SK-N-SH (cell line): ENCODE data around the gene RNASE1. TPM values are rescaled to one million over a fixed set of nuclear protein-coding genes. Genes with fewer than 3 reads are reported as not detected.

Experiments
- CTCF ChIA-PET: fragments of 300-600, 350-600 bp; formaldehyde crosslinking; extraction: SDS; loops from one replicate; lab custom pipeline; 2021; lab: Yijun Ruan, JAX
- POLR2A ChIA-PET: fragments of 350-600 bp; sonication (Branson Sonifier 250); formaldehyde crosslinking; extraction: SDS; loops from one replicate; lab custom pipeline; 2020; ENCODE audit warnings: antibody characterized with exemption, inconsistent platforms; lab: Yijun Ruan, JAX
- DNase-seq: peaks from one replicate; pipeline ENCODE4 v3.0.0; 2012
- H2AFZ ChIP-seq: fragments of 200-600 bp; sonication (generic); 2 replicates; pipeline ENCODE4 v1.8.1; 2016; ENCODE audit warnings: antibody characterized with exemption, mild to moderate bottlenecking, low read depth
- H3F3A ChIP-seq: fragments of 200-600 bp; sonication (generic); replicated peaks from 2 replicates; pipeline ENCODE3; 2016; ENCODE audit warnings: antibody characterized with exemption, mild to moderate bottlenecking; ENCODE audit not compliant: insufficient read depth
- H3K27ac ChIP-seq, 2 experiments: fragments of 200-500 bp in 1 of 2; fragments of 200-600 bp in 1 of 2; sonication (Bioruptor generic) in 1 of 2; sonication (generic), shearing (Covaris generic) in 1 of 2; 2 replicates each; pipeline versions ENCODE4 v1.5.1 to v1.6.1; 2014 to 2016; ENCODE audit warnings: low read depth in 2 of 2, inconsistent platforms in 1 of 2, low read length in 1 of 2, mild to moderate bottlenecking in 1 of 2, mixed read lengths in 1 of 2
- H3K27me3 ChIP-seq: fragments of 200-600 bp; sonication (generic), shearing (Covaris generic); 2 replicates; pipeline ENCODE4 v1.6.1; 2016; ENCODE audit warnings: mixed run types; ENCODE audit not compliant: insufficient read depth
- H3K36me3 ChIP-seq, 2 experiments: fragments of 200-500 bp in 1 of 2; fragments of 200-600 bp in 1 of 2; sonication (Bioruptor generic) in 1 of 2; sonication (generic) in 1 of 2; replicated peaks in 1 of 2; 2 replicates each; pipeline versions ENCODE3 to v1.5.1; 2014 to 2016; ENCODE audit warnings: low read length in 1 of 2, mild to moderate bottlenecking in 1 of 2; ENCODE audit not compliant: insufficient read depth in 2 of 2, control insufficient read depth in 1 of 2
- H3K4me1 ChIP-seq, 2 experiments: fragments of 200-500 bp in 1 of 2; fragments of 200-600 bp in 1 of 2; sonication (Bioruptor generic) in 1 of 2; sonication (generic), shearing (Covaris generic) in 1 of 2; 2 replicates each; pipeline versions ENCODE4 v1.5.1 to v1.6.1; 2014 to 2016; ENCODE audit warnings: low read depth in 1 of 2, low read length in 1 of 2, mixed run types in 1 of 2; ENCODE audit not compliant: insufficient read depth in 2 of 2, control insufficient read depth in 1 of 2
- H3K4me2 ChIP-seq: fragments of 200-600 bp; sonication (generic), shearing (Covaris generic); 2 replicates; pipeline ENCODE4 v1.6.1; 2017; ENCODE audit warnings: mixed run types
- H3K4me3 ChIP-seq, 2 experiments: fragments of 200-500 bp in 1 of 2; fragments of 200-600 bp in 1 of 2; sonication (Bioruptor generic) in 1 of 2; sonication (generic), shearing (Covaris generic) in 1 of 2; 2 replicates each; pipeline versions ENCODE4 v1.5.1 to v1.8.1; 2014 to 2016; ENCODE audit warnings: low read depth in 2 of 2, inconsistent platforms in 1 of 2, low read length in 1 of 2, mild to moderate bottlenecking in 1 of 2, mixed read lengths in 1 of 2, moderate library complexity in 1 of 2
- H3K79me2 ChIP-seq: fragments of 200-600 bp; sonication (generic); 2 replicates; pipeline ENCODE4 v1.8.1; 2017; ENCODE audit warnings: mild to moderate bottlenecking; ENCODE audit not compliant: insufficient read depth
- H3K9ac ChIP-seq: fragments of 200-600 bp; sonication (generic); 2 replicates; pipeline ENCODE4 v1.6.1; 2017; ENCODE audit warnings: mixed run types
- H3K9me2 ChIP-seq: fragments of 200-600 bp; sonication (generic); 2 replicates; pipeline ENCODE4 v1.6.1; 2017; ENCODE audit warnings: mixed run types
- H3K9me3 ChIP-seq: fragments of 200-600 bp; sonication (generic); 2 replicates; pipeline ENCODE4 v1.6.1; 2017; ENCODE audit warnings: mixed run types, mild to moderate bottlenecking, moderate library complexity
- H4K20me1 ChIP-seq: fragments of 200-600 bp; sonication (generic); 2 replicates; pipeline ENCODE4 v1.6.1; 2017; ENCODE audit warnings: mild to moderate bottlenecking, mixed run types; ENCODE audit not compliant: insufficient read depth
- CTCF ChIP-seq: fragments of 200-600 bp; sonication (generic); IDR thresholded peaks from 2 replicates; pipeline ENCODE4 v1.6.1; 2017; ENCODE audit warnings: antibody characterized with exemption, mild to moderate bottlenecking, moderate library complexity
- FOSL2 ChIP-seq: IDR thresholded peaks from 2 replicates; pipeline ENCODE4 v1.4.0; 2012; ENCODE audit warnings: low read depth, mild to moderate bottlenecking, moderate library complexity, borderline replicate concordance
- IRF3 ChIP-seq: fragments of 150-350 bp; IDR thresholded peaks from 2 replicates; pipeline ENCODE4 v1.6.1; 2016; ENCODE audit warnings: mild to moderate bottlenecking, low read depth, low read length
- JUND ChIP-seq: IDR thresholded peaks from 2 replicates; pipeline ENCODE4 v1.4.0; 2012
- MAX ChIP-seq: IDR thresholded peaks from 2 replicates; pipeline ENCODE4 v1.4.0; 2012; ENCODE audit warnings: low read depth
- MXI1 ChIP-seq: IDR thresholded peaks from 2 replicates; pipeline ENCODE4 v1.6.1; 2012; ENCODE audit warnings: mild to moderate bottlenecking, low read depth, low read length, improper control_type of control experiment
- PBX3 ChIP-seq: IDR thresholded peaks from 2 replicates; pipeline ENCODE4; 2012
- RFX5 ChIP-seq: IDR thresholded peaks from 2 replicates; pipeline ENCODE4 v1.6.1; 2012; ENCODE audit warnings: mild to moderate bottlenecking, improper control_type of control experiment, low read length
- RXRA ChIP-seq: IDR thresholded peaks from 2 replicates; pipeline ENCODE4 v1.4.0; 2012; ENCODE audit warnings: low read depth, mild to moderate bottlenecking, borderline replicate concordance
- TAF1 ChIP-seq: IDR thresholded peaks from 2 replicates; pipeline ENCODE4 v1.6.1; 2012; ENCODE audit warnings: low read depth, mild to moderate bottlenecking, low read length, moderate library complexity, borderline replicate concordance
- TEAD4 ChIP-seq: IDR thresholded peaks from 2 replicates; pipeline ENCODE4 v1.4.0; 2012; ENCODE audit warnings: mild to moderate bottlenecking, borderline replicate concordance; ENCODE audit not compliant: insufficient read depth
- USF2 ChIP-seq: fragments of 150-350 bp; IDR thresholded peaks from 2 replicates; pipeline ENCODE4 v1.6.1; 2017; ENCODE audit warnings: antibody characterized with exemption, low read length, low read depth, borderline replicate concordance
- YY1 ChIP-seq: IDR thresholded peaks from 2 replicates; pipeline ENCODE4 v1.4.0; 2012; ENCODE audit warnings: low read depth, mild to moderate bottlenecking
- WGBS: methylation state at CpG from one replicate; pipeline ENCODE4 v1.1.6; 2017; ENCODE audit warnings: low lambda C conversion rate; 5-methylcytosine and 5-hydroxymethylcytosine counted together
- polyA plus RNA-seq, 3 experiments: library from polyadenylated mRNA; depleted of rRNA; stranded (reverse); fragments of >200 nt; gene quantifications; 2 replicates each; pipeline ENCODE4 v1.2.3, GENCODE V29; 2012

The RNASE1 gene
- polyA plus RNA-seq, 1 of the 3 experiments (the other 2 are of a cell fraction) = not detected

GRCh38 chr14:20808162-20808483, 5.5 kb upstream of the RNASE1 start:
- Histone ChIP-seq H3K9ac (no peak overlapping the region), H3F3A (no peaks in the 10 kb centered on the region), H2AFZ (no peak overlapping the region), H3K4me3 (no peak overlapping the region), H4K20me1 (no peaks in the 10 kb centered on the region), H3K27ac (no peak overlapping the region), H3K4me1 (no peaks in the 10 kb centered on the region), H3K36me3 (no peaks in the 10 kb centered on the region), H3K4me2 (no peak overlapping the region), H3K27me3 (peaks cover 54% of the 10 kb centered on the region), H3K9me3 (no peaks in the 10 kb centered on the region), H3K9me2 (no peaks in the 10 kb centered on the region), H3K79me2 (no peaks in the 10 kb centered on the region)
- WGBS = 9% methylated on average over 3 of the region's 3 CpGs
- TF ChIP-seq USF2 = no peak
- no peak for TF ChIP-seq TEAD4
- no peak for TF ChIP-seq MAX
- ChIA-PET POLR2A (no interaction called here), CTCF (interaction anchor here (1.0 kb wide), 1 partner anchor 163 kb away, joined by 3 read pairs; no protein-coding TSS in a partner anchor)
- DNase-seq = no peak

GRCh38 chr14:20807304-20808161, 4.9 kb upstream of the RNASE1 start:
- no peak for TF ChIP-seq RXRA
- TF ChIP-seq FOSL2 = no peak
- TF ChIP-seq IRF3 = no peak
- no peak for TF ChIP-seq TAF1
- TF ChIP-seq CTCF = no peak
- no peak for TF ChIP-seq YY1
- TF ChIP-seq TEAD4 = no peak
- TF ChIP-seq MXI1 = no peak
- TF ChIP-seq JUND = no peak
- no peak for TF ChIP-seq PBX3
- TF ChIP-seq RFX5 = no peak
- peaks cover 54% of the 10 kb centered on the region for H3K27me3 ChIP-seq
- no peak overlapping the region for H3K9ac ChIP-seq
- no peaks in the 10 kb centered on the region for H3K36me3 ChIP-seq
- CTCF ChIA-PET = interaction anchor here (0.6 to 1.0 kb wide), 3 partner anchors 35 to 164 kb away, joined by 3 read pairs; no protein-coding TSS in a partner anchor
- H3K4me3 ChIP-seq = no peak overlapping the region
- H2AFZ ChIP-seq = no peak overlapping the region
- POLR2A ChIA-PET = no interaction called here
- under 1% methylated on average over 6 of the region's 6 CpGs for WGBS
- no peak overlapping the region for H3K4me2 ChIP-seq
- no peaks in the 10 kb centered on the region for H4K20me1 ChIP-seq
- no peak overlapping the region for H3K27ac ChIP-seq
- no peaks in the 10 kb centered on the region for H3K9me2 ChIP-seq
- no peaks in the 10 kb centered on the region for H3K4me1 ChIP-seq
- H3K79me2 ChIP-seq = no peaks in the 10 kb centered on the region
- no peaks in the 10 kb centered on the region for H3K9me3 ChIP-seq
- no peak for DNase-seq
- no peaks in the 10 kb centered on the region for H3F3A ChIP-seq
